Fibroblast of mammary gland (primary cell): ENCODE results near the gene HTR2B.
A peak's percentile ranks its signal among the peaks of the same experiment; 100 is the strongest.

Experiments used
- DNase-seq: peaks from one replicate; pipeline ENCODE4 v3.0.0-alpha.2; 2010; ENCODE audit warnings: low read depth
- H3K4me3 ChIP-seq: 2 replicates; pipeline ENCODE4 v1.5.1; 2011; ENCODE audit warnings: low read depth, mild to moderate bottlenecking, low read length, moderate library complexity; ENCODE audit not compliant: control insufficient read depth
- CTCF ChIP-seq: conservative IDR thresholded peaks from 2 replicates; pipeline ENCODE4 v1.5.1; 2011; ENCODE audit warnings: low read depth, low read length, inconsistent platforms; ENCODE audit not compliant: control insufficient read depth, insufficient read depth

HTR2B gene

DNA sequence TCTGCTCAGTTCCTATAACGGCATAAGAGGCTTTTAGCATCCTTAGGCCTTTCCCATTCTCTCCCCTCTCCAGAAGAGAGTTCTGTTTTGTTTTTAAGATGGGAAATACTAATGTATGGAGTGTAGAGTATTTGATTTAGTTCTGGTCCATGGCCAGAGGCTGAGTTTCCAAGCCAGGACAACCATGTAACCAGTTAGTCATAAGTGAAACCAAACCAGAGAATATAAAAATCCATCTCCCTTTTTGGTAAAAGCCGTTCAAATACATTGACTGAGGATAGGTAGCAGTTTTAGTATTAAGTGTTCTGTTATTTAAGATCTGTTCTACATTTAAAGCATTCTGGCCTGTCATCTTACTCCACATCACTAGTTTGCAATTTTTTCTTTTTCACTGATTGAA is 65.1 kb downstream of the HTR2B start:
- no peak overlapping the region for H3K4me3 ChIP-seq
- TF ChIP-seq CTCF = no peak
- peak; percentile 49 for DNase-seq

GRCh38 chr2:231058761-231059550 is 65.9 kb downstream of the HTR2B start:
- DNase-seq = peak; percentile 60
- no peak overlapping the region for H3K4me3 ChIP-seq
- no peak for TF ChIP-seq CTCF
